Endothelial cell of umbilical vein (primary cell): ENCODE results near the gene FAM98C. TPM values are rescaled to one million over a fixed set of nuclear protein-coding genes. Genes with fewer than 3 reads are reported as not detected.

ENCODE experiments used
- BruUV-seq: library from RNA; stranded (reverse); fragments of 400-500 nt; replicated peaks from 2 replicates; lab custom pipeline; 2021; lab: Mats Ljungman, UMichigan
- CTCF ChIA-PET: fragments of 300-600, 350-600 bp; sonication (Branson Sonifier 250); formaldehyde crosslinking; loops from one replicate; lab custom pipeline; 2021; ENCODE audit warnings: antibody characterized with exemption, inconsistent platforms; lab: Charles Lee
- POLR2A ChIA-PET: fragments of 300-600, 350-600 bp; sonication (Branson Sonifier 250); formaldehyde crosslinking; loops from one replicate; lab custom pipeline; 2021; ENCODE audit warnings: antibody characterized with exemption, inconsistent platforms; lab: Charles Lee
- DNase-seq: peaks from one replicate; pipeline ENCODE4 v3.0.0-alpha.2; 2011; ENCODE audit warnings: low read depth, low spot score
- FAIRE-seq: peaks from 2 replicates; lab custom pipeline; 2011; peaks lifted over from hg19 to GRCh38; lab: Jason Lieb, UNC
- H2AFZ ChIP-seq: 2 replicates; pipeline ENCODE4 v1.6.0; 2012; ENCODE audit warnings: low read depth, low read length, control low read depth, inconsistent platforms
- H3K27ac ChIP-seq: 2 replicates; pipeline ENCODE4 v1.5.1; 2011; ENCODE audit warnings: low read depth, mild to moderate bottlenecking, control low read depth, low read length, moderate library complexity; ENCODE audit not compliant: insufficient read depth
- H3K27me3 ChIP-seq, 2 experiments: 2 replicates each; pipeline versions ENCODE4 v1.6.0 to v1.6.1; 2011; ENCODE audit warnings: low read length in 2 of 2, mixed read lengths in 1 of 2; ENCODE audit not compliant: control insufficient read depth in 2 of 2, insufficient read depth in 2 of 2
- H3K36me3 ChIP-seq, 2 experiments: 2 replicates in 1 of 2; 3 replicates in 1 of 2; pipeline ENCODE4 v1.5.1; 2011; ENCODE audit warnings: low read length in 2 of 2, mild to moderate bottlenecking in 1 of 2, moderate library complexity in 1 of 2; ENCODE audit not compliant: control insufficient read depth in 2 of 2, insufficient read depth in 2 of 2; ENCODE audit errors: extremely low read depth in 1 of 2
- H3K4me1 ChIP-seq: 3 replicates; pipeline ENCODE4 v1.5.1; 2011; ENCODE audit warnings: mild to moderate bottlenecking, low read length; ENCODE audit not compliant: control insufficient read depth, insufficient read depth; ENCODE audit errors: extremely low read depth
- H3K4me2 ChIP-seq: 2 replicates; pipeline ENCODE4 v1.6.1; 2011; ENCODE audit warnings: low read length, control low read depth, mixed read lengths; ENCODE audit not compliant: insufficient read depth
- H3K4me3 ChIP-seq, 3 experiments: fragments of 200-600 bp in 1 of 3; sonication (generic), shearing (Covaris generic) in 1 of 3; replicated peaks in 1 of 3; 2 replicates each; pipeline ENCODE4 v1.5.1; 2011 to 2016; ENCODE audit warnings: control low read depth in 3 of 3, low read length in 3 of 3, mild to moderate bottlenecking in 2 of 3, inconsistent platforms in 1 of 3, low read depth in 1 of 3, moderate library complexity in 1 of 3; ENCODE audit not compliant: insufficient read depth in 1 of 3
- H3K79me2 ChIP-seq: 2 replicates; pipeline ENCODE4 v1.6.0; 2012; ENCODE audit warnings: low read length, inconsistent platforms; ENCODE audit not compliant: control insufficient read depth, insufficient read depth
- H3K9ac ChIP-seq: replicated peaks from 2 replicates; pipeline ENCODE3; 2011; ENCODE audit warnings: low read length, control low read depth; ENCODE audit not compliant: insufficient read depth; ENCODE audit errors: extremely low read depth
- H3K9me1 ChIP-seq: replicated peaks from 3 replicates; pipeline ENCODE4 v1.6.0; 2011; ENCODE audit warnings: mild to moderate bottlenecking, low read length; ENCODE audit not compliant: control insufficient read depth, insufficient read depth; ENCODE audit errors: extremely low read depth
- H3K9me3 ChIP-seq: replicated peaks from 2 replicates; pipeline ENCODE4 v1.5.1; 2012; ENCODE audit warnings: low read length, inconsistent platforms; ENCODE audit not compliant: control insufficient read depth, insufficient read depth
- H4K20me1 ChIP-seq: replicated peaks from 2 replicates; pipeline ENCODE3; 2011; ENCODE audit warnings: mild to moderate bottlenecking, low read length; ENCODE audit not compliant: control insufficient read depth, insufficient read depth; ENCODE audit errors: extremely low read depth
- CTCF ChIP-seq, 2 donors: IDR thresholded peaks; 1 replicate in 1 of 2; 2 replicates in 1 of 2; pipeline ENCODE4 v1.5.1; 2011; ENCODE audit warnings: low read length in 2 of 2, mild to moderate bottlenecking in 2 of 2, moderate library complexity in 2 of 2, control low read depth in 1 of 2, inconsistent platforms in 1 of 2, low read depth in 1 of 2; ENCODE audit not compliant: insufficient read depth in 1 of 2; ENCODE audit errors: extremely low read depth in 1 of 2
- EZH2 ChIP-seq: IDR thresholded peaks from 2 replicates; pipeline ENCODE4 v1.6.1; 2012; ENCODE audit warnings: borderline replicate concordance, low read depth, mild to moderate bottlenecking, moderate library complexity, low read length, inconsistent platforms; ENCODE audit not compliant: severe bottlenecking
- FOS ChIP-seq: IDR thresholded peaks from 2 replicates; pipeline ENCODE4 v1.6.1; 2011; ENCODE audit warnings: mild to moderate bottlenecking, low read length, moderate library complexity, borderline replicate concordance; ENCODE audit not compliant: insufficient read depth
- GATA2 ChIP-seq: IDR thresholded peaks from 2 replicates; pipeline ENCODE4 v1.7.0; 2011; ENCODE audit warnings: low read depth, mild to moderate bottlenecking, moderate library complexity, mixed read lengths, low read length; ENCODE audit not compliant: insufficient read length, insufficient read depth
- JUN ChIP-seq: IDR thresholded peaks from 2 replicates; pipeline ENCODE4 v1.6.1; 2011; ENCODE audit warnings: borderline replicate concordance, low read depth; ENCODE audit not compliant: insufficient read length, insufficient read depth
- MAX ChIP-seq: IDR thresholded peaks from 2 replicates; pipeline ENCODE4 v1.6.1; 2011; ENCODE audit not compliant: insufficient read depth, insufficient read length
- MYC ChIP-seq: IDR thresholded peaks from one replicate; pipeline ENCODE4 v1.6.1; 2011; ENCODE audit warnings: mild to moderate bottlenecking, low read depth, low read length
- POLR2A ChIP-seq: IDR thresholded peaks from 2 replicates; pipeline ENCODE4 v1.6.1; 2012; ENCODE audit warnings: low read depth, mild to moderate bottlenecking, control low read depth, low read length
- POLR2AphosphoS5 ChIP-seq: IDR thresholded peaks from 2 replicates; pipeline ENCODE4 v1.6.1; 2012; ENCODE audit warnings: low read depth, mild to moderate bottlenecking, control low read depth, low read length, moderate library complexity; ENCODE audit not compliant: insufficient read depth
- dilution Hi-C: fragments of 300-500 bp; cut with MboI; formaldehyde crosslinking; loops from one replicate; pipeline ENCODE4 v1.15.0; 2019; ENCODE audit warnings: low sequenced_read_pairs; ENCODE audit not compliant: extremely low pct_ligation_motif_present
- intact Hi-C: fragments of 100-400 bp; cut with micrococcal nuclease; formaldehyde crosslinking; loops from one replicate; pipeline ENCODE4 v1.10.0; 2022
- polyA plus RNA-seq, 4 experiments: library from polyadenylated mRNA; depleted of rRNA in 3 of 4; stranded (reverse) in 3 of 4; unstranded in 1 of 4; fragments of >200 nt; gene quantifications; 2 replicates each; pipeline versions ENCODE4 v1.2.1 to v1.2.3, GENCODE V29; 2011 to 2012; ENCODE audit warnings: missing spikeins in 1 of 4
- total RNA-seq: library from RNA; stranded (reverse); gene quantifications from 2 replicates; pipeline ENCODE4 v1.2.3, GENCODE V29; 2021

The FAM98C gene
- total and polyA plus RNA-seq, 2 donors (not counting 3 experiments of a cell fraction or from before 2014, with no cell fraction given), result 12.6 to 13.0 TPM

GRCh38 chr19:38448225-38448624 lies 45.3 kb downstream of the FAM98C start:
- Histone ChIP-seq H3K27me3 (no peaks in the 10 kb centered on the region), H3K4me3 (no peak overlapping the region), H3K9ac (no peak overlapping the region), H4K20me1 (no peaks in the 10 kb centered on the region), H2AFZ (no peak overlapping the region), H3K79me2 (no peaks in the 10 kb centered on the region), H3K36me3 (no peaks in the 10 kb centered on the region), H3K9me3 (no peaks in the 10 kb centered on the region), H3K4me1 (no peaks in the 10 kb centered on the region), H3K9me1 (no peaks in the 10 kb centered on the region), H3K4me2 (no peak overlapping the region), H3K27ac (no peak overlapping the region)
- BruUV-seq, result no TSS peak
- no peak for FAIRE-seq
- ChIA-PET CTCF (no interaction called here), POLR2A (no interaction called here)
- intact Hi-C loops (no loop called here), dilution Hi-C loops (no loop called here)
- no peak for TF ChIP-seq POLR2A
- no peak for TF ChIP-seq FOS
- no peak for TF ChIP-seq GATA2
- no peak for TF ChIP-seq EZH2
- TF ChIP-seq MAX, result no peak
- no peak for TF ChIP-seq CTCF (IDR thresholded peaks at IDR 0.05; ENCODE audit: extremely low read depth in 1 of 2, insufficient read depth in 1 of 2, low read depth in 1 of 2, low read length in 2 of 2)
- no peak for TF ChIP-seq MYC
- no peak for TF ChIP-seq JUN
- TF ChIP-seq POLR2AphosphoS5, result no peak
- DNase-seq, result no peak
